Measurements from ENCODE around the gene TCP1. TPM values are rescaled to one million over a fixed set of nuclear protein-coding genes. Genes with fewer than 3 reads are reported as not detected.
"Not testable (repeated sequence)": the region's sequence is repeated elsewhere in the genome, so short reads cannot be mapped to it uniquely, and the experiment has no call there.

TCP1 gene
- total RNA-seq, 1 donor from 2014 or later: 254 TPM

GRCh38 chr6:159745081-159745480, 44.3 kb downstream of the TCP1 start:
- H3K9me3 Mint-ChIP-seq (ENCODE audit: unreplicated experiment): no peaks in the 10 kb centered on the region
- peaks cover 4% of the 10 kb centered on the region for H3K4me1 Mint-ChIP-seq (ENCODE audit: low read depth, unreplicated experiment)
- TF ChIP-seq, protein P1, sequence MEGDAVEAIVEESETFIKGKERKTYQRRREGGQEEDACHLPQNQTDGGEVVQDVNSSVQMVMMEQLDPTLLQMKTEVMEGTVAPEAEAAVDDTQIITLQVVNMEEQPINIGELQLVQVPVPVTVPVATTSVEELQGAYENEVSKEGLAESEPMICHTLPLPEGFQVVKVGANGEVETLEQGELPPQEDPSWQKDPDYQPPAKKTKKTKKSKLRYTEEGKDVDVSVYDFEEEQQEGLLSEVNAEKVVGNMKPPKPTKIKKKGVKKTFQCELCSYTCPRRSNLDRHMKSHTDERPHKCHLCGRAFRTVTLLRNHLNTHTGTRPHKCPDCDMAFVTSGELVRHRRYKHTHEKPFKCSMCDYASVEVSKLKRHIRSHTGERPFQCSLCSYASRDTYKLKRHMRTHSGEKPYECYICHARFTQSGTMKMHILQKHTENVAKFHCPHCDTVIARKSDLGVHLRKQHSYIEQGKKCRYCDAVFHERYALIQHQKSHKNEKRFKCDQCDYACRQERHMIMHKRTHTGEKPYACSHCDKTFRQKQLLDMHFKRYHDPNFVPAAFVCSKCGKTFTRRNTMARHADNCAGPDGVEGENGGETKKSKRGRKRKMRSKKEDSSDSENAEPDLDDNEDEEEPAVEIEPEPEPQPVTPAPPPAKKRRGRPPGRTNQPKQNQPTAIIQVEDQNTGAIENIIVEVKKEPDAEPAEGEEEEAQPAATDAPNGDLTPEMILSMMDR (IDR thresholded peaks at IDR 0.05; ENCODE audit: partially characterized antibody, unreplicated experiment): no peak
- H3K27me3 Mint-ChIP-seq (ENCODE audit: unreplicated experiment): no peaks in the 10 kb centered on the region
- no peak overlapping the region for H3K27ac Mint-ChIP-seq (ENCODE audit: unreplicated experiment)
- no peak for DNase-seq
- H3K36me3 Mint-ChIP-seq (ENCODE audit: unreplicated experiment): no peaks in the 10 kb centered on the region
- H3K4me3 Mint-ChIP-seq (ENCODE audit: unreplicated experiment): no peak overlapping the region

DNA sequence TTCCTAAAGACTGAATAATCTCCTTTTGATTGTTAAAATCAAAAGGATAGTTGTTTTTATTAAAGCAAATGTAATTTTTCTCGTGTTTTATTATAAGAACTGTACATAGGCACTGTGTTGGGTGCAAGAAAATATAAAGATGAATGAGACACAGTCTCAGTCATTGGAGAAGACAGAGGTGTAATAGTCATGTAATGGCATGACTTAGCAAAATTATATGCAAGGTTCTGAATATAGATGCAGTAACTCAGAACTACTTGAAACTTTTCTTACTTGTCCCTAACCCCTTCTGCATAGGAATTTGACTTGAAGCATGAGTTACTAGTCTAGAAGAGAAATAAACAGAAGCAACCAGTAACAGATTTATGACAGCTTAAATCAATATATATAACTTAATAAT, 47.2 kb downstream of the TCP1 start:
- Mint-ChIP-seq H3K4me3 (ENCODE audit: unreplicated experiment) (no peak overlapping the region), H3K27me3 (ENCODE audit: unreplicated experiment) (no peaks in the 10 kb centered on the region), H3K27ac (ENCODE audit: unreplicated experiment) (no peak overlapping the region), H3K36me3 (ENCODE audit: unreplicated experiment) (no peaks in the 10 kb centered on the region), H3K4me1 (ENCODE audit: low read depth, unreplicated experiment) (peaks cover 7% of the 10 kb centered on the region), H3K9me3 (ENCODE audit: unreplicated experiment) (no peaks in the 10 kb centered on the region)
- DNase-seq: no peak
- TF ChIP-seq, protein P1 (IDR thresholded peaks at IDR 0.05; ENCODE audit: partially characterized antibody, unreplicated experiment): no peak

DNA sequence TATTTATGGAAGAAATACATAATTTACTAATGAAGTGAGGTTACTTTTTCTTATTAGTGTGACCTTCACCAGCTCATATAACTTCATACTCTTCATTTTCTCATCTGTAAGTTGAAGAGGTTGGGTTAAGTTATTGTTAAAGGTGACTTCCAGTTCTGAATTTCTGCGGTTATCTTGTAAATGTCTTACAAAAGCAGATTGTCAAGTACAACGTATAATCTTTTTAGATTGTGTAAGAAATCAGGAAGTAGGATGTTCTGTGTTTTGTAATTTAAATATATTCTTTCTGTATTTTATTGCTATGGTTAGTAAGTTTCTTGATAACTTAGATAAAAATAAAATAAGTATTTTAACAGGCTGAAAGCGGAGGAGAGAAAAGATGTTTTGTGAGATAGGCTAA, 50.1 kb downstream of the TCP1 start:
- Mint-ChIP-seq H3K27me3 (ENCODE audit: unreplicated experiment) (no peaks in the 10 kb centered on the region), H3K4me3 (ENCODE audit: unreplicated experiment) (no peak overlapping the region), H3K36me3 (ENCODE audit: unreplicated experiment) (no peaks in the 10 kb centered on the region), H3K4me1 (ENCODE audit: low read depth, unreplicated experiment) (peaks cover 7% of the 10 kb centered on the region), H3K27ac (ENCODE audit: unreplicated experiment) (no peak overlapping the region), H3K9me3 (ENCODE audit: unreplicated experiment) (no peaks in the 10 kb centered on the region)
- no peak for DNase-seq
- TF ChIP-seq, protein P1 (IDR thresholded peaks at IDR 0.05; ENCODE audit: partially characterized antibody, unreplicated experiment): no peak

- Mint-ChIP-seq H3K4me1 (ENCODE audit: low read depth, unreplicated experiment) (peaks cover 7% of the 10 kb centered on the region), H3K9me3 (ENCODE audit: unreplicated experiment) (no peaks in the 10 kb centered on the region), H3K27ac (ENCODE audit: unreplicated experiment) (no peak overlapping the region), H3K27me3 (ENCODE audit: unreplicated experiment) (no peaks in the 10 kb centered on the region), H3K4me3 (ENCODE audit: unreplicated experiment) (no peak overlapping the region), H3K36me3 (ENCODE audit: unreplicated experiment) (no peaks in the 10 kb centered on the region)
- TF ChIP-seq, protein P1 (IDR thresholded peaks at IDR 0.05; ENCODE audit: partially characterized antibody, unreplicated experiment): no peak
- no peak for DNase-seq
Measured at GRCh38 chr6:159736908-159737307, 52.5 kb downstream of the TCP1 start.

GRCh38 chr6:159733395-159733794, 56.0 kb downstream of the TCP1 start:
- H3K4me3 Mint-ChIP-seq (ENCODE audit: unreplicated experiment); H3K27ac Mint-ChIP-seq (ENCODE audit: unreplicated experiment); H3K9me3 Mint-ChIP-seq (ENCODE audit: unreplicated experiment); H3K36me3 Mint-ChIP-seq (ENCODE audit: unreplicated experiment); H3K27me3 Mint-ChIP-seq (ENCODE audit: unreplicated experiment); H3K4me1 Mint-ChIP-seq (ENCODE audit: low read depth, unreplicated experiment); DNase-seq: not testable (repeated sequence)

DNA sequence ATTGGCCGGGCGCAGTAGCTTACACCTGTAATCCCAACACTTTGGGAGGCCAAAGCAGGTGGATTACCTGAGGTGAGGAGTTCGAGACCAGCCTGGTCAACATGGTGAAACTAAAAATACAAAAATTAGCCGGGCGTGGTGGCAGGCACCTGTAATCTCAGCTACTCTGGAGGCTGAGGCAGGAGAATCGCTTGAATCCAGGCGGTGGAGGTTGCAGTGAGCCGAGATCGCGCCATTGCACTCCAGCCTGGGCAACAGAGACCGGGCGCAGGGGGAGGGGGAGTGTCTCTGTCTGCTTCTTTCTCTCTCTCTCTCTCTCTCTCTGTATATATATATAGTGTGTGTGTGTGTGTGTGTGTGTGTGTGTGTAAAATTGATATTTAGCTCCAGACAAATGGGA, 56.9 kb downstream of the TCP1 start:
- not testable (repeated sequence) for H3K27ac Mint-ChIP-seq (ENCODE audit: unreplicated experiment); H3K36me3 Mint-ChIP-seq (ENCODE audit: unreplicated experiment); DNase-seq; H3K9me3 Mint-ChIP-seq (ENCODE audit: unreplicated experiment); H3K4me1 Mint-ChIP-seq (ENCODE audit: low read depth, unreplicated experiment); H3K4me3 Mint-ChIP-seq (ENCODE audit: unreplicated experiment); H3K27me3 Mint-ChIP-seq (ENCODE audit: unreplicated experiment)
